ENCODE measurements around the gene CADPS2. TPM values are rescaled to one million over a fixed set of nuclear protein-coding genes. Genes with fewer than 3 reads are reported as not detected.

The CADPS2 gene
- total and polyA plus RNA-seq, 2 donors (not counting 1 experiment from before 2014, with no cell fraction given): 11.5 to 32.2 TPM

- no peak overlapping the region for H3K4me2 ChIP-seq (ENCODE audit: extremely low read depth, insufficient read depth, low read length)
- H3K9ac ChIP-seq (ENCODE audit: insufficient read depth, low read length): no peak overlapping the region
- H3K9me3 ChIP-seq (ENCODE audit: control insufficient read depth, insufficient read depth, low read depth, low read length): no peaks in the 10 kb centered on the region
- H3K27ac ChIP-seq (ENCODE audit: insufficient read depth, low read length): no peak overlapping the region
- H2AFZ ChIP-seq (ENCODE audit: low read length): no peak overlapping the region
- no peak for DNase-seq (ENCODE audit: low read depth in 2 of 2)
- H3K4me1 ChIP-seq (ENCODE audit: control insufficient read depth, extremely low read depth, insufficient read depth, low read length): no peaks in the 10 kb centered on the region
- no peak for TF ChIP-seq CTCF (conservative IDR thresholded peaks at IDR 0.05 in 1 of 2, IDR thresholded peaks at IDR 0.05 in 1 of 2; ENCODE audit: low read depth in 1 of 2, low read length in 2 of 2)
- TF ChIP-seq EZH2 (IDR thresholded peaks at IDR 0.05; ENCODE audit: low read length, missing control alignments): peak; percentile 93
- no peaks in the 10 kb centered on the region for H4K20me1 ChIP-seq (ENCODE audit: control insufficient read depth, extremely low read depth, insufficient read depth, low read length)
- peaks cover 84% of the 10 kb centered on the region for H3K27me3 ChIP-seq (ENCODE audit: control insufficient read depth, insufficient read depth, low read length)
- H3K36me3 ChIP-seq (ENCODE audit: control insufficient read depth, insufficient read depth, low read length): no peaks in the 10 kb centered on the region
- H3K4me3 ChIP-seq (replicated peaks in 1 of 4; ENCODE audit: control extremely low read depth in 1 of 4, insufficient read depth in 1 of 4, low read depth in 3 of 4, low read length in 4 of 4): no peak overlapping the region
- no peaks in the 10 kb centered on the region for H3K79me2 ChIP-seq (ENCODE audit: control insufficient read depth, insufficient read depth, low read length)
Measured at GRCh38 chr7:122303531-122304318, 582.5 kb downstream of the CADPS2 start.

- Histone ChIP-seq H3K4me1 (ENCODE audit: control insufficient read depth, extremely low read depth, insufficient read depth, low read length) (no peaks in the 10 kb centered on the region), H3K36me3 (ENCODE audit: control insufficient read depth, insufficient read depth, low read length) (no peaks in the 10 kb centered on the region), H3K27ac (ENCODE audit: insufficient read depth, low read length) (no peak overlapping the region), H3K9me3 (ENCODE audit: control insufficient read depth, insufficient read depth, low read depth, low read length) (no peaks in the 10 kb centered on the region), H3K79me2 (ENCODE audit: control insufficient read depth, insufficient read depth, low read length) (no peaks in the 10 kb centered on the region), H3K9ac (ENCODE audit: insufficient read depth, low read length) (no peak overlapping the region), H3K4me3 (replicated peaks in 1 of 4; ENCODE audit: control extremely low read depth in 1 of 4, insufficient read depth in 1 of 4, low read depth in 3 of 4, low read length in 4 of 4) (no peak overlapping the region), H3K27me3 (ENCODE audit: control insufficient read depth, insufficient read depth, low read length) (peaks cover 85% of the 10 kb centered on the region), H4K20me1 (ENCODE audit: control insufficient read depth, extremely low read depth, insufficient read depth, low read length) (no peaks in the 10 kb centered on the region), H2AFZ (ENCODE audit: low read length) (no peak overlapping the region), H3K4me2 (ENCODE audit: extremely low read depth, insufficient read depth, low read length) (no peak overlapping the region)
- TF ChIP-seq CTCF (conservative IDR thresholded peaks at IDR 0.05 in 1 of 2, IDR thresholded peaks at IDR 0.05 in 1 of 2; ENCODE audit: low read depth in 1 of 2, low read length in 2 of 2) (no peak), EZH2 (IDR thresholded peaks at IDR 0.05; ENCODE audit: low read length, missing control alignments) (peak; percentile 67)
- no peak for DNase-seq (ENCODE audit: low read depth in 2 of 2)
Measured at GRCh38 chr7:122302761-122303530, 583.3 kb downstream of the CADPS2 start.
